GM12874 (cell line): Measurements from ENCODE around the gene GRB2.

Experiments
- TF ChIP-seq, protein P1 (sequence below): IDR thresholded peaks from 2 replicates; pipeline ENCODE4 v1.5.1; 2011; ENCODE audit warnings: low read depth, mild to moderate bottlenecking, control low read depth, low read length, moderate library complexity; ENCODE audit not compliant: insufficient read depth

The GRB2 gene

DNA sequence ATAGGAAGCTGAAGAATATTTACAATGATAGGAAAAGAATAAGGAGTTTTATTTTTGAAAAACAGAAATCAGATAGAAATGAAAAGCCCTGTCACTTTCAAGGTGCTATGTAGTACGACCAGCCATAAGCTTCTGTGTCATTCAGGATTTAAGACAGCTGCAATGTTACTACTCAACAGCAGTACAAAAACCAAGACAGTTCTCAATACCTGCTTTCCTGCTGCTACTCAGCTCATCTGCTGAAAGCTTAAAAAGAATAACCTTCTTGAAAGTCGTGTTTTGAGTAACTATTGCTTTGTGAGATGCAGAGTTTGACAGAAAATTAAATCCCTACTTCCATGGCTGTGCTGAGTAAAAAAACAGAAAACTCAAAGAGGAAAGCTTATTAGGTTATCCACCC lies 8.7 kb downstream of the GRB2 start:
- TF ChIP-seq, protein P1, sequence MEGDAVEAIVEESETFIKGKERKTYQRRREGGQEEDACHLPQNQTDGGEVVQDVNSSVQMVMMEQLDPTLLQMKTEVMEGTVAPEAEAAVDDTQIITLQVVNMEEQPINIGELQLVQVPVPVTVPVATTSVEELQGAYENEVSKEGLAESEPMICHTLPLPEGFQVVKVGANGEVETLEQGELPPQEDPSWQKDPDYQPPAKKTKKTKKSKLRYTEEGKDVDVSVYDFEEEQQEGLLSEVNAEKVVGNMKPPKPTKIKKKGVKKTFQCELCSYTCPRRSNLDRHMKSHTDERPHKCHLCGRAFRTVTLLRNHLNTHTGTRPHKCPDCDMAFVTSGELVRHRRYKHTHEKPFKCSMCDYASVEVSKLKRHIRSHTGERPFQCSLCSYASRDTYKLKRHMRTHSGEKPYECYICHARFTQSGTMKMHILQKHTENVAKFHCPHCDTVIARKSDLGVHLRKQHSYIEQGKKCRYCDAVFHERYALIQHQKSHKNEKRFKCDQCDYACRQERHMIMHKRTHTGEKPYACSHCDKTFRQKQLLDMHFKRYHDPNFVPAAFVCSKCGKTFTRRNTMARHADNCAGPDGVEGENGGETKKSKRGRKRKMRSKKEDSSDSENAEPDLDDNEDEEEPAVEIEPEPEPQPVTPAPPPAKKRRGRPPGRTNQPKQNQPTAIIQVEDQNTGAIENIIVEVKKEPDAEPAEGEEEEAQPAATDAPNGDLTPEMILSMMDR: no peak

DNA sequence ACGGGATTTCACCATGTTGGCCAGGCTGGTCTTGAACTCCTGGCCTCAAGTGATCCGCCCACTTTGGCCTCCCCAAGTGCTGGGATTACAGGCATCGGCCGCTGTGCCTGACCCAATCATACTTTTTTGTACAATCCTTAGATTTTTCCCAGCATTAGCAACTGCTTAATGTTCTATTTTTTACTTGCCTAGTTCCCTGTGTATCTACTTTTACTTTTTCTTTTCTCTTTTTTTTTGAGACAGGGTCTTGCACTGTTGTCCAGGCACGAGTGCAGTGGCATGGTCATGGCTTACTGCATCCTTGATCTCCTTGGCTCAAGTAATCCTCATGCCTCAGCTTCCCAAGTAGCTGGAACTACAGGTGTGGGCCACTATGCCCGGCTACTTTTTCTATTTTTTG lies 9.5 kb downstream of the GRB2 start:
- TF ChIP-seq, protein P1: no peak

DNA sequence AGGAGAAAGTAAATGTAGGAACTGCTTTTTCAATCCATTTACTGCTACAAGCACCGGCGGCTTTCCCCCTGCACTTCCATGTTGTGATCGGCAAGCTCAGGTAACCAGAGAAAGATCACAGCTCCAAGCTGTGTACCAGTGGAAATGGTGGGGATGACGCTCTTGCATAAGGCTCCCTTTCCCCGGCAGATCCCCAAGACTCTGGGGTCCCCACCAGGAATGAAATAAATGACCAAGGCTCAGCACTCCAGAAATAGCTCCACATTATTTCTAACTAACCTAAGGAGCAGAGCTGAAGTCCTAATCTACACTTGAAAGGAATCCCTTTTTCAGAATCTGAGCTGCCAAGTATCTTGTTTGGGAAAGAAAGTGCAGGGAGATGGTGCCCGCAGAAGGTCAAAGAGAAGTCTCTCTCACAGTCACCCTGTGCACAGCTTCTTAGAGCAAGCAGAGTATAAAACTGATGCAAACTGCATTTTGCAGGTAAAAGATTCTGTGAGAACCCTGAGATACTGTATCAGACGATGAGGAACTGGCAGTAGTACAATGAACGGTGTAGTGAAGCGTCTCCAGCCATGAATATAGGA lies 11.1 kb downstream of the GRB2 start:
- TF ChIP-seq, protein P1: no peak

DNA sequence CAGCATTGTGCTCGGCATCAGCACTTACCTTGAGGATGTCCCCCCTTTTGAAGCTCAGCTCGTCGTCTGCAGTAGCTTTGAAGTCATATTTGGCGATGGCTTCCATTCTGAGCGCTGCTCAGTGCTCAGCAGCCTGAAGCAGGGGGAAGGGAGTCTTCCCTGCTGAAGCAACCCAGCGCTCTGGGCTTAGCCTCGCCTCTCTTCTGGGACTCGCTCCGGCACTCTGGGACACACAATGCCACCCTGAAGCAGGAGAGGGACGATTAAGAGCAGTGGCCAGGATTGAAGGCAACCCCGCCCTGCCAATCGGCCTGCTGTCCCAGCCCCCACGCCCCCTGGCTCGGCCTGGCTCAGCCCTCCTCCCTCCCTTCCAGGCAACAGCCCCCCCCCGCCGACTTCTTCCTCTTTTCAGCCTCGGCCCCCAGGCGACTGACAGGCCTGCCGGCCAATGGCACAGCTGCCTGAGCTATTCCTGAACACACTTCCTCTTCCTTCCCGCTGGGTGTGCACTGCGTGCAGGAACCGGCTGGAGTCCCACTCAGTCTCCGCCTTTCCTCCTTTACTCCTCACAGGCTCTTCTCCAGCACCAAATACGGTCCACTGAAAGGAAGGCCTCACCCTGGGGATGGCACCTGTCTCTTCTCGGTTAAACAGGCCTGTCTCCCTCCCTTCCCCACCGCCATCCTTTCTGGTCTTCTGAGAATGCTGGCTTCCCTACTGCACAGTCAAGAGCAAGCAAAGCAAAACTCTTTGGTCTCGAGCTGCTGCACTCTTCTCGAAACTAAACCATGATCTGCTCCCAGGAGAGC lies 11.8 kb downstream of the GRB2 start:
- TF ChIP-seq, protein P1: no peak

DNA sequence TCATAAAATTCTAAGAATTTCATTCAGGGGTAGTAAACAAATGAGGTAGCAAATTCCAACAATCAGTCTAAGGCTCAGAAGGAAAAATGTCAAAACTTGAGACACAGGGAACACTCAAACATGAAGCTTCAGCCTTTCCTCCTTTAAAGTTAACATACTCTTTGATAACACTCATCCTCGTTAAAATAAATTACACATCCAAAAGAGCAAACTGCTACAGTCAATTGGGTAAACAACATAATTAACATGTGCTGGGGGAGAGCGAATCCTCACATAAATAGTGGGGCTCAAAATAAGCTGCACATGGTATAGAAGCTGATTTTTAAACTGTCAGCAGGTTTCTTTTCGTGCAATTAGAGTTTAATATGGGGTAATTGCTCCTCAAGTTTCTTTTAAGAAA lies 12.9 kb downstream of the GRB2 start:
- TF ChIP-seq, protein P1: no peak

DNA sequence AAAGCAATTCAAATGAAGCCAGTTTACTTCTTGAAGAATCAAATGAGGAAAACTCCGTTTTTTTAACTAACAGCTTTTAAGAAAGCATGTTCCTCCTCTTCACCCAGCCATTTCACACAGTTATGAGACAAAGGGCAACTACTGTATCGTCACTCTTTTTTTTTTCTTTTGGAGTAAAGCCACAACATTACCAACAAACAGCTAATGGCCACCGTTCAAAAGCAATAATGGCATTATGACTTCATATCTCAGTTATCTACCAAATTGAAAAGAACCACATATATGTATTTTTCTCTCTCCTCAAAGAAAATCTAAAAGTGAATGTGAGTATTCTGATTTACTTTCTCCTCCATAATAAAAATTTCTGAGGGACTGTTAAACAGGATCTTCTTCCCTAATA lies 14.5 kb downstream of the GRB2 start:
- TF ChIP-seq, protein P1: no peak

DNA sequence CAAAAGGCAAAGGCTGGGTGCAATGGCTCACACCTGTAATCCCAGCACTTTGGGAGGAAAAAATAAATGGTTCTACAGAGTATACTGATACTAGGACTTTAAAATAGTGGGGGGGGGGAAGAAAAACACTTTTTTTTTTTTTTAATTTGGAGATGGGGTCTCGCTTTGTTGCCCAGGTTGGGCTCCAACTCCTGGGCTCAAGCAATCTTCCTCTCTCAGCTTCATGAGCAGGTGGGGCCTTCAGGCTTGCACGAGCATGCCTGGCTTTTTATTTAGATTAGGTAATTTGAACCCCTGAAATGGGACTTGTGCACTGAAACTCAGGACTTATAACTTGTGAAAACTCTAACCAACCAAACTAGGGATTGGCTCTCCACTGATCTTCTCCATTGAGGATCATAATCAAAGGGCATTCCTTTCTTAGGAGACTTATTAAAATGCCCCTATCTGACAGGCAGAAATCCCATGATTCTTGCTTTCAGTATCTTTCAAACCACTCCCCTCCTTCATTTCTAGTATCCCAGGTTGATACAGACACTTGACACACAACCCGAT lies 16.9 kb downstream of the GRB2 start:
- TF ChIP-seq, protein P1: no peak
